Ishikawa (cell line): ENCODE measurements around the gene RNU6-1.

Experiments
- CEBPB ChIP-seq: IDR thresholded peaks from 2 replicates; pipeline ENCODE4 v1.6.1; 2012
- CREB1 ChIP-seq: IDR thresholded peaks from 2 replicates; pipeline ENCODE4 v1.6.1; 2012; ENCODE audit warnings: low read depth
- EGR1 ChIP-seq: IDR thresholded peaks from 2 replicates; pipeline ENCODE4 v1.6.1; 2012
- EP300 ChIP-seq: IDR thresholded peaks from 2 replicates; pipeline ENCODE4 v1.6.1; 2012; ENCODE audit warnings: borderline replicate concordance
- FOXM1 ChIP-seq: IDR thresholded peaks from 2 replicates; pipeline ENCODE4 v1.6.1; 2012; ENCODE audit warnings: low read depth, borderline replicate concordance
- MAX ChIP-seq: IDR thresholded peaks from 2 replicates; pipeline ENCODE4 v1.6.1; 2012
- NFIC ChIP-seq: IDR thresholded peaks from 2 replicates; pipeline ENCODE4 v1.6.1; 2012
- RAD21 ChIP-seq: IDR thresholded peaks from 2 replicates; pipeline ENCODE4 v1.6.1; 2012; ENCODE audit warnings: low read depth
- REST ChIP-seq: IDR thresholded peaks from 2 replicates; pipeline ENCODE4 v1.6.1; 2012; ENCODE audit warnings: low read depth, mild to moderate bottlenecking
- TAF1 ChIP-seq: IDR thresholded peaks from 2 replicates; pipeline ENCODE4 v1.6.1; 2012; ENCODE audit warnings: low read depth, mild to moderate bottlenecking
- TCF12 ChIP-seq: IDR thresholded peaks from 2 replicates; pipeline ENCODE4 v1.6.1; 2012; ENCODE audit warnings: low read depth
- TEAD4 ChIP-seq: IDR thresholded peaks from 2 replicates; pipeline ENCODE4 v1.6.1; 2012
- USF1 ChIP-seq: IDR thresholded peaks from 2 replicates; pipeline ENCODE4 v1.6.1; 2012
- YY1 ChIP-seq: IDR thresholded peaks from 2 replicates; pipeline ENCODE4 v1.6.1; 2012; ENCODE audit warnings: low read depth
- ZBTB7A ChIP-seq: IDR thresholded peaks from 2 replicates; pipeline ENCODE4 v1.6.1; 2012; ENCODE audit warnings: low read depth

RNU6-1 gene

GRCh38 chr15:67809866-67810265 lies 30.0 kb downstream of the RNU6-1 start:
- TF ChIP-seq MAX (no peak), TCF12 (no peak), TEAD4 (no peak), ZBTB7A (no peak), EP300 (no peak), NFIC (no peak), USF1 (no peak), CREB1 (no peak), EGR1 (no peak), RAD21 (no peak), REST (no peak)

GRCh38 chr15:67809441-67809840 lies 30.4 kb downstream of the RNU6-1 start:
- no peak for TF ChIP-seq EP300
- no peak for TF ChIP-seq TAF1
- no peak for TF ChIP-seq REST
- TF ChIP-seq YY1 = no peak
- TF ChIP-seq TEAD4 = no peak
- no peak for TF ChIP-seq USF1
- no peak for TF ChIP-seq FOXM1
- TF ChIP-seq CEBPB = no peak
- TF ChIP-seq ZBTB7A = no peak
- no peak for TF ChIP-seq NFIC
- TF ChIP-seq TCF12 = no peak
- no peak for TF ChIP-seq EGR1
- no peak for TF ChIP-seq MAX
- TF ChIP-seq CREB1 = no peak
- TF ChIP-seq RAD21 = no peak

GRCh38 chr15:67808821-67809220 lies 31.0 kb downstream of the RNU6-1 start:
- TF ChIP-seq CEBPB (no peak), EP300 (no peak), TEAD4 (no peak), RAD21 (no peak), CREB1 (no peak), TCF12 (no peak), MAX (no peak), FOXM1 (no peak), ZBTB7A (no peak), USF1 (no peak), NFIC (no peak), YY1 (no peak), TAF1 (no peak), REST (no peak), EGR1 (no peak)

- no peak for TF ChIP-seq TEAD4
- no peak for TF ChIP-seq REST
- no peak for TF ChIP-seq ZBTB7A
- no peak for TF ChIP-seq CEBPB
- TF ChIP-seq MAX = no peak
Measured at GRCh38 chr15:67807836-67808235, 32.0 kb downstream of the RNU6-1 start.
